Body of pancreas (tissue), 4 donors: Measurements from ENCODE around the gene FGFR3. TPM values are rescaled to one million over a fixed set of nuclear protein-coding genes. Genes with fewer than 3 reads are reported as not detected.

ENCODE experiments used
- ATAC-seq: fragments of 150-250 bp; one replicate; pipeline ENCODE4 v1.9.1; 2016
- DNase-seq, 4 donors: peaks; one replicate each; pipeline ENCODE4 v3.0.0-alpha.2; 2019
- H3K27ac ChIP-seq, 4 donors: fragments of 200-600 bp; sonication (generic); 1 replicate in 3 of 4; 2 replicates in 1 of 4; pipeline versions ENCODE4 v1.5.1 to v1.6.1; 2016 to 2019; ENCODE audit warnings: mild to moderate bottlenecking in 1 of 4, mixed read lengths in 1 of 4, moderate library complexity in 1 of 4
- H3K27me3 ChIP-seq, 2 donors: fragments of 200-600 bp; sonication (generic); one replicate each; pipeline ENCODE4 v1.6.0; 2016; ENCODE audit warnings: mild to moderate bottlenecking in 1 of 2
- H3K36me3 ChIP-seq, 2 donors: fragments of 200-600 bp; sonication (generic); replicated peaks in 1 of 2; 2 replicates each; pipeline ENCODE4 v1.5.1; 2016; ENCODE audit warnings: low read depth in 2 of 2; ENCODE audit not compliant: insufficient read depth in 1 of 2
- H3K4me1 ChIP-seq: fragments of 200-600 bp; sonication (generic); one replicate; pipeline ENCODE4 v1.6.0; 2016
- H3K4me3 ChIP-seq, 2 donors: fragments of 200-600 bp; sonication (generic); 1 replicate in 1 of 2; 2 replicates in 1 of 2; pipeline ENCODE4 v1.5.1; 2016 to 2019
- H3K9me3 ChIP-seq, 3 donors: fragments of 200-600 bp; sonication (generic); 1 replicate in 2 of 3; 2 replicates in 1 of 3; pipeline ENCODE4 v1.5.1; 2016
- CTCF ChIP-seq, 7 experiments: fragments of 450-650 bp in 4 of 7; fragments of 200-600 bp in 3 of 7; sonication (generic) in 3 of 7; IDR thresholded peaks; one replicate each; pipeline ENCODE4 v1.5.1; 2016 to 2019; ENCODE audit warnings: antibody characterized with exemption in 7 of 7
- POLR2A ChIP-seq, 3 donors: fragments of 450-650 bp; IDR thresholded peaks; one replicate each; pipeline ENCODE4 v1.6.1; 2016; ENCODE audit warnings: antibody characterized with exemption in 3 of 3, mild to moderate bottlenecking in 2 of 3
- WGBS, 2 donors: methylation state at CpG; one replicate each; pipeline ENCODE4 v1.1.5; 2017; 5-methylcytosine and 5-hydroxymethylcytosine counted together
- intact Hi-C: fragments of 100-400 bp; cut with DNase I; formaldehyde crosslinking; loops from one replicate; pipeline ENCODE4 v1.15.1; 2023
- total RNA-seq, 2 donors: library from RNA; depleted of rRNA; stranded (reverse); fragments of >200 nt; gene quantifications; one replicate each; pipeline ENCODE4 v1.1.0, GENCODE V29; 2016

Gene FGFR3
- total RNA-seq, 2 donors from 2014 or later: 114 to 196 TPM

- intact Hi-C loops: no loop called here
- no peaks in the 10 kb centered on the region for H3K27me3 ChIP-seq
- no peak for DNase-seq
- ATAC-seq: no peak
- H3K27ac ChIP-seq: no peak overlapping the region
- no peaks in the 10 kb centered on the region for H3K9me3 ChIP-seq
- peaks cover 42% of the 10 kb centered on the region for H3K4me1 ChIP-seq
- H3K36me3 ChIP-seq: no peaks in the 10 kb centered on the region
- WGBS, 2 donors: 79 to 83% methylated on average over 1 to 9 of the region's 10 CpGs
- no peak for TF ChIP-seq CTCF (IDR thresholded peaks at IDR 0.05)
- no peak for TF ChIP-seq POLR2A (IDR thresholded peaks at IDR 0.05)
- no peak overlapping the region for H3K4me3 ChIP-seq
Measured at GRCh38 chr4:1783015-1783414, 10.1 kb upstream of the FGFR3 start.

DNA sequence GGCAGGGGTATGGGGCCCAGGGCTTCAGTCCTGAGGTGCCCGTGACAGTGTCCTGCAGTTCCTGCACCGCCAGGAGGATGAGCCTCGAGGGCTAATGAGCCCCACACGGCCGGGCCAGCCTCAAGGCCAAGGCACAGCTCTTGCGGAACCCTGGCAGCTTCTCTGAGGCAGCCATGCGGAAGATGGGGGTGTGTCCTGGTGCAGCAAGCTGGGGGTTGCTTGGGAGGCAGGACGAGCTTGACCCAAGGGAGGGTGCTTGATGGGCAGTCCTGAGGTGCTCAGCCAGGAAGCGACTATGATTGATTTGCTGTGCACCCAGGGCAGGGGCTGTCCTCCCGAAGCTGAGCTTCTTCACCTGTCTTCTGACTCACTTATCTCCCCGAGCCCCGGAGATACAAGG lies 9.1 kb upstream of the FGFR3 start:
- no peak for TF ChIP-seq POLR2A (IDR thresholded peaks at IDR 0.05)
- TF ChIP-seq CTCF (IDR thresholded peaks at IDR 0.05): no peak
- WGBS, 2 donors: 66 to 86% methylated on average over 3 to 12 of the region's 12 CpGs
- Histone ChIP-seq H3K9me3 (no peaks in the 10 kb centered on the region), H3K27me3 (no peaks in the 10 kb centered on the region), H3K4me1 (peaks cover 33% of the 10 kb centered on the region), H3K27ac (peak overlapping the region in 2 of 4 donors; percentile 53 to 54), H3K4me3 (no peak overlapping the region), H3K36me3 (no peaks in the 10 kb centered on the region)
- DNase-seq (no peak), ATAC-seq (no peak)
- intact Hi-C loops: no loop called here

DNA sequence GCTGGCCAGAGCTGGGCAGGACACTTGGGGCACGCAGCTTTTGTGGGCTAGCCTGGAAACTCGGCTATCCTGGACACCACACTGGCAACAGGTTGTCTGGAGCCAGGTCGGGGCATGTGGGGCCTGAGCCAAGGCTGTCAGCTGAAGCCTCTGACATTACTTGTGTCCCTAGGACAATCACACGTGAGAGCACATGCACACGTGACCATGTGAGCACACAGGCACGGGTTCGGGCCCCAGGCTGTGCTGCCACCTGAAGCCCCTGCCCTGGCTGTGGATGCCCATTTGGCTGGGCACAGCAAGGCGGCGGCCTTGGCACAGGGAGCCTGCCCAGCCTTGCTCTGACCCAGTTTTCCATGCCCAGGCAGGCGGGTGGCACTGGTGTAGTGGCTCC lies 8.7 kb upstream of the FGFR3 start:
- 56 to 65% methylated on average over 3 to 9 of the region's 10 CpGs for WGBS, 2 donors
- Histone ChIP-seq H3K4me3 (no peak overlapping the region), H3K27me3 (no peaks in the 10 kb centered on the region), H3K27ac (peak overlapping the region in 3 of 4 donors; percentile 46 to 54 (median 53)), H3K9me3 (no peaks in the 10 kb centered on the region), H3K36me3 (no peaks in the 10 kb centered on the region), H3K4me1 (peaks cover 28% of the 10 kb centered on the region)
- peak; percentile 3 for ATAC-seq
- intact Hi-C loops: no loop called here
- no peak for TF ChIP-seq CTCF (IDR thresholded peaks at IDR 0.05)
- TF ChIP-seq POLR2A (IDR thresholded peaks at IDR 0.05): no peak
- DNase-seq: no peak

GRCh38 chr4:1784789-1785591 lies 8.1 kb upstream of the FGFR3 start:
- DNase-seq: no peak
- no peaks in the 10 kb centered on the region for H3K27me3 ChIP-seq
- no peaks in the 10 kb centered on the region for H3K36me3 ChIP-seq
- no peak overlapping the region for H3K4me3 ChIP-seq
- peaks cover 22% of the 10 kb centered on the region for H3K4me1 ChIP-seq
- no peaks in the 10 kb centered on the region for H3K9me3 ChIP-seq
- TF ChIP-seq CTCF (IDR thresholded peaks at IDR 0.05) (no peak), POLR2A (IDR thresholded peaks at IDR 0.05) (no peak)
- 62 to 67% methylated on average over 8 to 17 of the region's 17 CpGs for WGBS, 2 donors
- peak overlapping the region in 3 of 4 donors; percentile 46 to 54 (median 53) for H3K27ac ChIP-seq
- ATAC-seq: peak; percentile 45
- intact Hi-C loops: no loop called here

GRCh38 chr4:1785592-1785991 lies 7.5 kb upstream of the FGFR3 start:
- intact Hi-C loops: no loop called here

More at GRCh38 chr4:1785592-1785991, 7.5 kb upstream of the FGFR3 start:
- no peaks in the 10 kb centered on the region for H3K27me3 ChIP-seq
- no peak for TF ChIP-seq POLR2A (IDR thresholded peaks at IDR 0.05)
- TF ChIP-seq CTCF (IDR thresholded peaks at IDR 0.05): no peak
- peaks cover 18% of the 10 kb centered on the region for H3K4me1 ChIP-seq
- no peak for DNase-seq
- no peak overlapping the region for H3K4me3 ChIP-seq
- WGBS, 2 donors: 95 to 100% methylated on average over 1 to 6 of the region's 11 CpGs
- no peaks in the 10 kb centered on the region for H3K36me3 ChIP-seq
- H3K27ac ChIP-seq: peak overlapping the region in 3 of 4 donors; percentile 46 to 54 (median 53)
- no peak for ATAC-seq
- no peaks in the 10 kb centered on the region for H3K9me3 ChIP-seq
